Stimulated activated CD4-positive, alpha-beta T cell treated with anti-CD3 and anti-CD28 coated beads, Interleukin-4, amount 100 ng/mL, for 1 hour (primary cell): ENCODE data around the gene MTHFS.

ENCODE experiments used
- DNase-seq: peaks from one replicate; pipeline ENCODE4 v3.0.0-alpha.2; 2020

Gene MTHFS

DNA sequence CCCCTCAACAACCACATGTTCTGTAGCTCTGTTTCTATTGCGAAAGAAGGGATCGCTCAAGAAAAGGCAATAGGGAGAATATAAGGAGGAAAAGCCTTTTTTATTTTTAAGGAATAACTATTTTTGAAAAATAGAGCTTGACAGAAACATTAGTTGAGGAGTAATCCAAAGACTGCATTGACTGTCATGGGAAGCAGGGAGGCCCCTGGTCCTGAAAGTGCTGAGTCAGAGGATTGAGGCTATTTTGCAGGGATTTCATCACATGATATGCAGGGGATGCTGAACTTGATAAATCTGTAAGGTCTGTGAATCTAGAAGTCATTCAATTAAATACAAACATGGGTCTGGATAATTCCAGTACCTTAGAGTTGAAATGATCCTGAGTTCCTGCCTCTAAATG, 92.0 kb downstream of the MTHFS start:
- DNase-seq, result no peak

DNA sequence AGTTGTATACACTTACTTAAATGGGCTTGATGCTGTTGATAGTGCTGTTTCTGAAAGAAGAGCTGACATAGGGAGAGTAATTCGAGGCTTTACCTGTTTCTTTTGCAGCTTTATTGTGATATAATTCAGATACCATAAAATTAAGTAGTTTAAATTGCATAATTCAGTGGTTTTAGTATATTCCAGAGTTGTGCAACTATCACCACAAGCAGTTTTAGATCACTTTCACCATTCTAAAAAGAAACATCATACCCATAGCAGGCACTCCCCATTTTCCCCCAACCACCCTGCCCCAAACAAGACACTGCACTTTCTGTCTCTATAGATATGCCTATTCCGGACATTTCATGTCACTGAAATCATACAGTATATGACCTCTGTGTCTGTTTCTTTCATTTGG, 98.5 kb downstream of the MTHFS start:
- DNase-seq, result no peak
